Ramos (cell line): ENCODE data around the gene ABCC1.
"Not testable (repeated sequence)": the region's sequence is repeated elsewhere in the genome, so short reads cannot be mapped to it uniquely, and the experiment has no call there.

Source experiments
- in situ Hi-C: fragments of 300-500 bp; cut with MboI; formaldehyde crosslinking; loops from one replicate; pipeline ENCODE4 v1.14.3; 2022; ENCODE audit warnings: low sequenced_read_pairs; ENCODE audit not compliant: unreplicated experiment

ABCC1 gene

GRCh38 chr16:15942931-15943690 lies 6.3 kb upstream of the ABCC1 start:
- in situ Hi-C loops: no loop called here

DNA sequence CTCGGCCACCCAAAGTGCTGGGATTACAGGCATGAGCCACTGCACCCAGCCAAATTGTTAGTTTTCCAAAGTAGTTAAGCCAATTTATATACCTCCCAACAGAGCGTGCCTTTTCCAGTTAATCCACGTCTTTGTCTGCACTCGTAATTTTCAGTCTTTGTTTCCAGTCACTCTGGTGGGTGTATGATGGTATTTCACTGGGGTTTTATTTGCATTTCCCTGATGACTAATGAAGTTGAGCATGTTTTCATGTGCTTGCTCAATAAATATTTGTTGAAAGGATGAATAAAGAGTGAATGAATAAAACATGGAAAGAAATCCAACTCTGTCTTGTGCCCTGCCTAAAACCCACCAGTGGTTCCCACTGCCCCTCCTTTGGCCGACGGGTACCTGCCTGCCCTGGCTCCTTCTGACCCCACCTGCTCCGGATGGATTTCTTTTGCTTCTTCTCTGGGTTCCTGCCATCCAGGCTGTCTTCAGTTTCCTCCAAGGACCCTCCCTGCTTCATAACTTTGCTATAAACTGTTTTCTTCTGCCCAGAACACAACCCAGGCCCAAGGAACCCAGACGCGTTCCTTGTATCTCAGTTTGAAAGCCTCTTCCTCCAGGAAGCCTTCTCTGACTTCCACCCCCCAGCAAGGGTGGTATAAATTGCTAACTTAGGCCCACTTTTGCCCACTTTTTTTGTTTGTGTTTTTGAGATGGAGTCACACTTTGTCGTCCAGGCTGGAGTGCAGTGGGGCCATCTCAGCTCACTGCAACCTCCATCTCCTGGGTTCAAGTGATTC lies 3.0 kb upstream of the ABCC1 start:
- in situ Hi-C loops: no loop called here

GRCh38 chr16:15947983-15948509 lies 1.4 kb upstream of the ABCC1 start:
- in situ Hi-C loops: no loop called here

DNA sequence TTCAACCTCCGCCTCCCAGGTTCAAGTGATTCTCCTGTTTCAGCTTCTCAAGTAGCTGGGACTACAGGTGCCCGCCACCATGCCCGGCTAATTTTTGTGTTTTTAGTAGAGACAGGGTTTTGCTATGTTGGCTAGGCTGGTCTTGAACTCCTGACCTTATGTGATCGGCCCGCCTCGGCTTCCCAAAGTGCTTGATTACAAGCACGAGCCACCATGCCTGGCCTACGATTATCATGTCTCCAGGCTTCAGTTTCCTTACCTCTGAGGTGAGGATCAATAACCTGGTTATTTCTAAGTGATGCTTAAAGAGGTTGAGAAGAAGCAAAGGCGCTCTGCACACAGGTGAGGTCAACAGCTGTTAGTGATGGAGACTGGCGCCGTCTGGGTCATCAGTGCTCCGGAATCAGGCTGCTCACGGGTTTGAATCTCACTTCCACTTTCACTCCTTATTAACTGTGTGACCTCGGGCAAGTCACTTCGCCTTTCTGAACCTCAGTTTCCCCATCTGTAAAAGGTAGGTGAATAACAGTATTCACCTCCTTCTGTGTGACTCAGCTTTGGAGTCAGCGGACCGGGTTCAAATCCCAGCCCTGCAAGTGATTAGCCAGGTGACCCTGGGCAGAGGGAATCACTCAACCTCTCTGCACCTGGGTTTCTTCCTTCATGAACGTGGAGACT lies 745 bp upstream of the ABCC1 start:
- in situ Hi-C loops: no loop called here

GRCh38 chr16:15950161-15950854 lies 892 bp downstream of the ABCC1 start:
- in situ Hi-C loops: no loop called here

DNA sequence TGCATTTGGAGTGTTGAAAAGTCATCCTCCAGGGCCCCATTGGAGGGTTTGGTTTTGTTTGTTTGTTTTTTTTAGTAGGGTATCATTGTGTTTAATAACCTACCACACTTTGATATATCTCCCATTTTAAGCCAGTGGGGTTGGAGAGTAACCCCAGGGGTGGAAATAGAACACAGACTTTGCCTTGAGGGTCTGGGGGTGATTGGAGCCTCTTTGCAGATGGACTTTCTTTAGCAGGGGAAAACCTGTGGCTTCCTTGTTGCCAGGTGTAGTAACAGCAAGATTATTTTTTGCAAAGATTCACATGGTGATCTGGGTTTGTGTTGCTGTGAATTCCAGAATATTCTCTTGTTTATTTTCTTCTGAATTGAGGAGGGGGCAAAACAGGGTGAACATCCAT lies 1.5 kb downstream of the ABCC1 start:
- in situ Hi-C loops: no loop called here

DNA sequence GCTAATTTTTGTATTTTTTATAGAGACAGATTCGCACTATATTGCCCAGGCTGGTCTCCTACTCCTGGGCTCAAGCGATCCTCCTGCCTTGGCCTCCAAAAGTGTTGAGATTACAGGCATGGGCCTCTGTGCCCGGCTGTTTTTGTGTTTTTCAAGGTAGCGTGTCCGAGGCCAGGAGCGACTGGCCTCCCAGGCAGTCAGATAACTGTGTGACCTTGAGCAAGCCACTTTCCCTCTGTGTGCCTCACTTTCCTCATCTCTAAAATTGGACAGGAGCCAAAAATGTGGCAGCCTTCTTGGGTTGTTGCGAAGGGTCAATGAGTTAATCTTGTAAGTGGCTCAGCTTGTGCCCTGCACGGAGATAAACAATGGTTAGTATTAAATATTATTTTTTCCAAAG lies 2.4 kb downstream of the ABCC1 start:
- in situ Hi-C loops: no loop called here

DNA sequence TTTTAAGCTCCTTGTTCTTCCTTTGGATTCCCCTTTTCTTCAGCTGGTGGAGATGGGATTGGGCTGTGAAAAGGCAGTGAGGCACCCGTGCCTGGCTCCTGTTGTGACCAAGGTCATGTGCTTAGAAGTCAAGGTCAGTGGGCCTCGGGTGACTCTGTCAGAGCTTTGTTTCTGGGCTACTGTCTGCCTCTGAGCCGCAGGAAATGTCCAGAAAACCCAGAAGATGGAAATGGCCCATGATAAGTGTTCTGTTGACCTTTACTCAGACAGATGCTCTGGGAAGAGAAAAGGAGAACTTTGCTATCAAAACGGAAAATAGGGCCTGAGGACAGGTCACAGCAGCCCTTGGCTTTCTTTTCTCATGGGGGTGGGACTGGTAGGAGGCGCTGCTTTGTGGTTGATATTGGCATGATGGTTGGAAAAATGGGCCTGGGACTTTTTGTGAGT lies 2.9 kb downstream of the ABCC1 start:
- in situ Hi-C loops: no loop called here

DNA sequence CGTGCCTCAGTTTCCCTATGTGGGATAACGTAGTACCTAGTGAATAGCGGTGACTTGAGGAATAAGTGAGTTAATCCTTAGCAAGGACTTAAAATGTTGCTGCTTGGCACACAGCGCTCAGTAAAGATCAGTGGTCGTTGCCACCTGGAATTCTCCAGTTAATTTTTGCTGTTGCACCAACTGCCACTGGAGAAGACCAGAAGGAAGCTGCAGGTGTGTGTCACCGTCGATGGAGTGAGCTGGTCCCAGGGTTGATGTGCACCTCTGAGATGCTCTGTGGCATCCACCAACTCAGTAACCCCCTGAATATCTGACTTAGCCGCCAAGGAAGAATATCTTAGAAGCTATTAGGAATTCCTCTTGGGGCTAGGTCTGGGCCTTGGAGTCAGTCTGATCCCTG lies 4.1 kb downstream of the ABCC1 start:
- in situ Hi-C loops: no loop called here

GRCh38 chr16:15953929-15954813 lies 4.8 kb downstream of the ABCC1 start:
- in situ Hi-C loops: no loop called here

- in situ Hi-C loops: no loop called here
Observed at GRCh38 chr16:15954814-15955151, 5.4 kb downstream of the ABCC1 start.

DNA sequence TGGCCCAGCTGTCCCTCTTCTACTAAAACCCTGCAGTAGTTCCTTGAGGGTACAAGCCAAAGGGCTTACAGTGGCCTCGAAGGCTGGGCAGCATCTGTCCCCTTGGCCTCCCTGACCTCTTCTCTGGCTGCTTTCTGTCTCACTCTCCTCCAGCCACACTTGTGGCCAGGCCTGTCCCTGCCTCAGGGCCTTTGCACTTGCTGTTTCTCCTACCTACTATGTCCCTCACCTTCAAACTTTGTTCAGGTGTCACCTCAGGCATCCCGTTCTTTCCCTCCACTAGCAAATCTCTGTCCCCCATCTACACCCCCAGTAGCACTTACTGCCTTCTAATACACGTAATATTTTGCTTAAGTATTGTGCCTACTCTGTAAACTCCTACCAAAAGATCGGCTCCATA lies 6.0 kb downstream of the ABCC1 start:
- in situ Hi-C loops: no loop called here

GRCh38 chr16:15956106-15956505 lies 6.7 kb downstream of the ABCC1 start:
- in situ Hi-C loops: not testable (repeated sequence)

DNA sequence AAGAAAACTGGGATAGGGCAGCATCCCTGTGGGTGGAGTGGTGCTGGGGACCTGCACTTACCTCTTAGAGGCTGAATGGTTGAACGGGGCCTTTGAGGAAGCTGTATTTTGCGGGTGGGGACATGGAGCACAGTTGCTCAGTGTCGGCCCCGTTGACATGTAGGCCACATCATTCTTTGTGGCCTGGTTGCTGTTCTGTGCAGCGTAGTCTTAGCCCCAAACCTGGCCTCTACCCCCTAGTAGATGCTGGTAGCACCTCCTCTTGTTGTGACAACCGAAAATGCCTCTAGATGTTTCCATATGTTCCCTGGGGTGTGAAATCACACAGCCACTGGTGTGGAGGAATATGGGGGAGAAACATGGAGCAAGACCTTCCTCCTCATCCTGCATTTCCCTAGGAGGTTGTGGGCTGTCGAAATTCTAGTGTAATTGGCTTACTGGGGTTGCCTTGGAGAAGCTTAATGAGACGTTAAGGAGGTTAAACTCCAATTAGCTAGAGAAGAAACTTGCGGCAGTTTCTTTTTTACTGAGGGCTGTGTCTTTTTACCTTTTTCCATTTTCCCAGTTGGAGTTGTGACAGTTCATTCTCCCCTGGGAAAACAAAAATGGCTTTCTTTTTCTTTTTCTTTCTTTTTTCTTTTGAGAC lies 9.4 kb downstream of the ABCC1 start:
- in situ Hi-C loops: no loop called here

- in situ Hi-C loops: no loop called here
Observed at GRCh38 chr16:15960124-15960971, 10.9 kb downstream of the ABCC1 start.

- in situ Hi-C loops: no loop called here
Observed at GRCh38 chr16:15961060-15961511, 11.7 kb downstream of the ABCC1 start.

DNA sequence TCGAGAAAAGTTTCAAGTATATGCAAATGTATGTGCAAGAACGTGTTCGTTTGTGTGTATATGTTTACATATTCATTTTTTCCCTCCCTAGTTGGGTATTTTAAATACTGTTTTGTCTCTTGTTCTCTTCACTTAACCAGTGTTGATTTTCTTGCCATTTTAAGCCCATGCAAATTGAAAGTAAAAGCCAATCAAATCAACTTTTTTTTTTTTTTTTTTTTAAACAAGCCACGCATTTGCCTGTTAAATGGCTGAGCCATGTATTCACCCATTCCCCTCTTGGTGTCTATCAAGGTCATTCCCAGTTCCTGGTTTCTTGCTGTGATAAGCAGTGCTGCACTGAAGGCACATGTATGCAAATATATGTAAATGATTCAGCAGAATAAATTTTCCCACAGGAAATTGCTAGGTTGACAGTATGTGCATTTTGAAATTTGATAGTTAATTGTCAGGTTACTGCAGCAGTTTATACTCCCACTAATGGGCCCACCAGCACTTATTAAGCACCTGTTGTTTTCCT lies 12.2 kb downstream of the ABCC1 start:
- in situ Hi-C loops: no loop called here
